ENCODE data around the gene SBDS.
"Not testable (repeated sequence)": the region's sequence is repeated elsewhere in the genome, so short reads cannot be mapped to it uniquely, and the experiment has no call there.

SBDS gene

DNA sequence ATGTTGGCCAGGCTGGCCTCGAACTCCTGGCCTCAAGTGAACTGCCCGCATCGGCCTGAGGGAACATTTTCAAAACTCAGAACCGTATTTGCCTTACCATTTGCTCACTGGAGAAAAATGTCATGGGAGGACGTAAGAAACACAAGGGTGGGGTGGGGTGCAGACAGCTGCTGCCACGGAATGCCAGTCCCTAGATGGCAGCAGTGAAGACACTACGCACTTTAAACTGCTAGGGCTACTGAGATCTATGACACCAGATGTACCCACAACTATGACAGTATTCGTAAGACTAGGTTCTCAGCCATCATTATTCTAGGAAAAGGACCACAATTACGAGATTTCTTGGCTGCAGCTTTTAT lies 716 bp downstream of the SBDS start:
- DNase-seq (ENCODE audit: low spot score), result peak; percentile 84

DNA sequence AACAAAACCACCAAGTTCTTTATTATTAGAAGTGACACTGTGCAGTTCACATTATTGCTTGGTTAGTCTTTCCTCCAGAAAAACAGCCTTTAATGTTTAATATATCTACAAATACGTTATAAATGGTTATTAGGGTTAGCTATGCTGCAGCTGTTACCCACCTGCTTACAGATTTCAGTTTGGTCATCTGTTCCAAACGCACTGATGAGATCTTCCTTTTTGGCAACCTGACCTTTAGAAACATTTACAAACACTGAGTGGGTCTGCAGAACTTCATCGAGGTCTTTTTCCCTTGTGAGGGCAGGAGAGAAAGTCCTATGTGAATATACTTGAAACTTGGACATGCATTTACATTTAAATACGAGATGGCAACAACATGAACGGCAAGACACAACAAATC lies 1.3 kb downstream of the SBDS start:
- DNase-seq (ENCODE audit: low spot score), result not testable (repeated sequence)

DNA sequence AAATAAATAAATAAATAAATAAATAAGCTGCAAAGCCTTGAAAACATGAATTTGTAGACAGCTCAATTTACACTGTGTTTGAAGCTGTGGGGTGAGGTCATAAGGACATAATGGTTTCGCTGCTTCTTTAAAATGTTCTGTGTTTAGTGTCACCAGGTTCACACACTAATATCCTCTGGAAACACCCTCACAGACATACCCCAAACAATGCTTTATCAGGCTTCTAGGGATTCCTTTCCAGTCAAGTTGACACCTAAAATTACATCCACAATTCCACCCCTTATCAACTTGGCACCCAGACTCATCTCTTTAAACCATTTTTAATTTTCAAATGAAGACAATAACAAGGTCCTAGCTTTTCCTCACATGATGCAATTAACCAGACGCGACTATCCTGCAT lies 5.8 kb downstream of the SBDS start:
- not testable (repeated sequence) for DNase-seq (ENCODE audit: low spot score)

DNA sequence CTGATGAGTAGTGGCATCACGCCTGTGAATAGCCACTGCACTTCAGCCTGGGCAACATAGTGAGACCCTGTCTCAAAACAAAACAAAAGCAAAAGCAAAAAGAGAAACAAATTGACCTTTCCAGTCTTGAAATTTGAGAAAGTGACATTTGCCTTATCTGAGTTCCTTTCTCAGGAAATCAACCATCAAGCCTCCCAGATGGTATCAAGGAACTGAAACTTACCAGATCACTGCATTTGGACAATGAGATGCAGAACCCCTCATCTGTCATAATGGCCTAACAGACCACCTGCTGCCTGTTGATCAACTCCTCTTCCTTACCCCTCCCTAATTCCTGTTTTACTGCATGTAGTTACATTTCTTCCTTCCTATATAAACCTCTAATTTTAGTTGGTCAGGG lies 15.1 kb downstream of the SBDS start:
- not testable (repeated sequence) for DNase-seq (ENCODE audit: low spot score)

DNA sequence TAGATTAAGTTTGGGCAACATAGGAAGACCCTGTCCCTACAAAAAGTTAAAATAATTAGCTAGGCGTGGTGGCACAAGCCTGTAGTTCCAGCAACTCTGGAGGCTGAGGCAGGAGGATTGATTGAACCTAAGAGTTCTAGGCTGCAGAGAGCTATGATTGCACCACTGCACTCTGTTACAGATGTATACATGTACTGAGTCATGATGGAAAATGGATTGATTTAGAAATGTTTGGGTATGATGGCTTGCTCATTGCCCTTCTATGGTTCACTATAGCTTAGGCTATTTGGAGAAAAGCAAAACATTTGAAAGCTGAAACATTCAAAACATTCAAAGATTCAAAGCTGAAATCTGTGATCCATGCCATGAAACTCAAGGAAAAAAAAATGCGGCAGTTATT lies 16.4 kb downstream of the SBDS start:
- not testable (repeated sequence) for DNase-seq (ENCODE audit: low spot score)

DNA sequence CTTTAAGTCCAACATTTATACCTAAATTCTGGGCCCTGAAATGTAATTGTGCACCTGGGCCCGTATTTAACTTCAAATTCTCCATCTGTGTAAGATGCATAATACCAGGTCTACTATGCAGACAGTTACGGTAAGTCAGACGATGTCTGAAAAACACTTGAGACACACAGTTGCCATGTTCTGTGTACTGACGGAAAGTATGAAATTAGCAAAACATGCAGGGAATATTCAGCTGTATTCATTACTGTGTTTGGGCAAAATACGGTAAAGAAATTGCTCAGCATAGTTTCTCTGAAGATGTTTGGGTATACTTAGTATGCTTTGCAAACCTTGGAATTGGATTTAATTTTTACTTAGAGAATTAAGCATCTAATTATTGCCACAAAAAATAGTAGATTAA lies 17.1 kb downstream of the SBDS start:
- not testable (repeated sequence) for DNase-seq (ENCODE audit: low spot score)

DNA sequence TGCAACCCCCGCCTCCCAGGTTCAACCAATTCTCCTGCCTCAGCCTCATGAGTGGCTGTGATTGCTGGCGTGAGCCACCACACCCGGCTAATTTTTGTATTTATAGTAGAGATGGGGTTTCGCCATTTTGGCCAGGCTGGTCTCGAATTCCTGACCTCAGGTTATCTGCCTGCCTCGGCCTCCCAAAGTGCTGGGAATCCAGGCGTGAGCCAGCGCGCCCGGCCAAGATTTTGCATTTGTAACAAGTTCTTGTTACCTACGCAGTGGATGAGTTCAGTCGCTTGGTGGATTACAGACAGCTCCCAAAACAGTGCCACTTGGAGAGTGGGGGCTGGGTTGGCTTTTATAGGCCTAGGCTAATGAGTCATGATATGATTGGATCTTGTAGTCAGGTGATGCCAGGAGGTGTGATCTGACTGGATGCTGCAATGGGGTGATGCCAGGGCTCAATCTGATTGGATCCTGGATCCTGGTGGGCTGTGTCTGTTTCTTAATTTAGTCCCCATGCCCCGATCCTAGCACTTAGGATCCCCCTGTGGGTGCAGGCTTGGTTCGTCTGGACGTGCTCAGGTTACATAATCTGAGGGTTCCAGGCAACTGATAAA lies 20.3 kb downstream of the SBDS start:
- DNase-seq (ENCODE audit: low spot score), result no peak

DNA sequence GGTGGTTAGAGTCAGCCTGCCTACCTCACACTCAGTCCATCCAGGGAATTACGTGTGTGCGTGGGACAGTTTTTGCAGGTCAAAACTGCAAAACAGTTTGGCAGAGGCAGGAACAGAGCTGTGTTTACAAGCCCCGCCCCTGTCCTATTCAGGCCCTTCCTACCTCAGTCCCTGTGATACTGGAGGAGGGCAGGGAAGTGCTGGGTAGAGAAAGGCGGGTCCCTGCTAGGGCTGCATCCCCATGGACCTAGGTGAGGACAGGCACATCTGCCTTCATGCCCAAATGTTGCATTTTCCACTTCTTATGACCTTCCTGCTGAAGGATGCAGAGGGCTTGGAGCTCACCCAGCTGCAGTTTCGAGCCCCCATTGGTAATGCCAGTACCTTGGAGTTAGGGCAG lies 25.1 kb downstream of the SBDS start:
- DNase-seq (ENCODE audit: low spot score), result no peak

DNA sequence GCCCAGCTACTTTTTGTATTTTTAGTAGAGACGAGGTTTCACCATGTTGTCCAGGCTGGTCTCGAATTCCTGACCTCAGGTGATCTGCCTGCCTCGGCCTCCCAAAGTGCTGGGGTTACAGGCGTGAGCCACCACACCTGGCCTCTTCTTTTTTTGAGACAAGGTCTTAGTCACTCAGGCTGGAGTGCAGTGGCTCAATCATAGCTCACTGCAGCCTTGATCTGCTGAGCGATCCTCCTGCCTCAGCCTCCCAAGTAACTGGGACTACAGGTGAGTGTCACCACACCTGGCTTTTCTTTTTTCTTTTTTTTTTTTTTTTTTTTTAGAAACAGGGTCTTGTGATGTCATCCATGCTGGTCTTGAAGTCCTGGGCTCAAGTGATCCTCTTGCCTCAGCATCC lies 26.4 kb downstream of the SBDS start:
- DNase-seq (ENCODE audit: low spot score), result not testable (repeated sequence)

DNA sequence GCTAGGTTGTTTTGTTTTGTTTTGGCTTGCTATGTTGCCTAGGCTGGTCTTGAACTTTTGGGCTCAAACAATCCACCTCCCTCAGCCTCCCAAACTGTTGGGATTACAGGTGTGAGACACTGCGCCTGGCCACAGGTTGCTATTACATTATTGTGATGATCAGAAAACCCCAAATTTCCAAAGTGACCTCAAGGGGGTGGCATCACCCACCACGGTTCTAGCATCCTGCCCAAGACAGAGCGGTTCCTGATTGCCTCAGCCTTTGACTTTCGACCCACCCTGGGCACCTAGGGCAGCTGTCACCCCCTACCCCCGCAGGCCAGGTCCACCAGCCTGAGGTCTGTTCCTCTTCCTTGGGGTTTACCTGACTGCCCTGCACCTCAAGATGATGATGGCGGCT lies 28.4 kb downstream of the SBDS start:
- DNase-seq (ENCODE audit: low spot score), result no peak

DNA sequence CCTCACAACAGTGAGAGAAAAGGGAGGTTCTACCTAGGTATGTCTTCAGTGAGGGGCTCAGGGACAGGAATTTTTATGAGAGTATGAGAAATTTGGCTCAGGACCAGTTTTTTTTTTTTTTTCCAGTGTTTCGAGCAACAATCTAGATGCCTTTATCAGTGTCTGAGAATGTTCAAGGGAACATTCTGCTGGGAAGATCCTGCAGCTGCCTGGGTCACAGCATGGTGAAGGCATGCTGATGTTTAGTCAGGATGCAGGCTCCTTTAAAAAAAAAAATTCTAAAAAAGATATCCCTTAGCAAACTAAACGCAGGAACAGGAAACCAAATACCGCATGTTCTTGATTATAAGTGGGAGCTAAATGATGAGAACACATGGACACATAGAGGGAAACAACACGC lies 31.0 kb downstream of the SBDS start:
- DNase-seq (ENCODE audit: low spot score), result peak; percentile 18

DNA sequence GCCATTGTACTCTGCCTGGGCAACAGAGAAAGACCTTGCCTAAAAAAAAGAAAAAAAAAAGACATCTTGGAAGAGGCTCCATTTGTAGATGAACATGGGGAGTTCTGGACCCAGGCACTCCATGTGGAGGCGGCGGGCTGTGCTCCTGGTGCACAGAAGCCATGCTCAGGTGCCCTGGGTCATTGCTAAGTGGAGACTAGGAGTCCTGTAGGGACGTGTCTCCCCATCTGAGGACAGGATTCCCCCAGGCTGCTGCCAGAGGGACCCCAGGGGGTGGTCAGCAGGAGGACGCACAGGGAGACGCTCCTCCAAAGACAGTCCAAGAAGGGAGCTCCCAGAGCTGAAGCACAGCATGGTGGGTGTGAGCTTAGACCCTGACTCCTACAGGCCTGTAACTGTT lies 34.3 kb downstream of the SBDS start:
- no peak for DNase-seq (ENCODE audit: low spot score)

DNA sequence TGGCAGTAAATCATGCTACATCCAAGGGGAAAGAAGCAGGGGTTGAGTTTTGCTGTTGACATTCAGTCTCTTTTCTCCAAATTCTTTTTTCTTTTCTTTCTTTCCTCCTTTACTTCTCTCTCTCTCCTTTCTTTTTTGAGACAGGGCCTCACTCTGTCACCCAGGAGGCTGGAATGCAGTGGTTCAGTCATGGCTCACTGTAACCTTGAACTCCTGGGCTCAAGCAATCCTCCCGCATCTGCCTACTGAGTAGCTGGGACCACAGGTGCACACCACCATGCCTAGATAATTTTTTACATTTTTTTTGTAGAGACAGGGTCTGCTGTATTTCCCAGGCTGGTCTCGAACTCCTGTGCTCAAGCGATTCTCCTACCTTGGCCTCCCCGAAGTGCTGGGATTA lies 35.2 kb downstream of the SBDS start:
- no peak for DNase-seq (ENCODE audit: low spot score)

DNA sequence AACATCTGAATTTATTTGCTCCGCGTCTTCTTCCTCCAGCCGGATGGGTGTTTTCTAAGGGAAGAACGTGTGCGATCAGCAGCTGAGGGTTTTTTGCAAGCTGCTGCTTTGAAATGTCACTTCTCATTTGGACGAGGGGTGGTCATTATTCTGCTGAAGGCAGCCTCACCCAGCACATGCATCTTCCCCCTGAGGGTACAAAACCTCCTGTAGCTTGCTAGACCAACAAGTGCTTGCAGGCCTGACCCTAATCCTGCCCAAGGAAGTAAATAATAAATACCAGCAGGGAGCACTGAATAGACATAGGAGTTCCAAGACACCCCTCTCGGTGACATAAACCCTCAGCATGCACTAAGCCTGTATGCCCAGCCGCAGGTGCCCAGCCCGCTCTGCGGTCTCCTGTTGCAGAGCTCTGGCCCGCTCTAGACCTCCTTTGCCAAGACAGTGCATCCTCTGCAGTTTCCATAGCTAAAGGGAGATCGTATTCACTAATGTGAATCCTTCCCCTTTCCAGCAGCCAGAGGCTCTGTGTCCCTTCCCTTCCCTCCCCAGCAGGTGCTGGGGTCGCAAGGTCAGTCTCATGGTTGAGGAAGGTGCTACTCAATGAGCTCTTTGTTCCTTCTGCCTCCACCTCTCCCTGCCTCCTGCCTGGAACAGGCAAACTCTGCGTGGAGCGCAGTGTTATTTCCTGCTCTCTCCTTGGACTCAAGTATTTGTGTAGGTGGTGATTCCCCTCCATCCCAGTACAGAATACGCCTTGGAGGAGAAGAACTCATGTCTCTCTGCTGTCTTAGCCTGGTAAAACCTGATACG lies 36.6 kb downstream of the SBDS start:
- no peak for DNase-seq (ENCODE audit: low spot score)

DNA sequence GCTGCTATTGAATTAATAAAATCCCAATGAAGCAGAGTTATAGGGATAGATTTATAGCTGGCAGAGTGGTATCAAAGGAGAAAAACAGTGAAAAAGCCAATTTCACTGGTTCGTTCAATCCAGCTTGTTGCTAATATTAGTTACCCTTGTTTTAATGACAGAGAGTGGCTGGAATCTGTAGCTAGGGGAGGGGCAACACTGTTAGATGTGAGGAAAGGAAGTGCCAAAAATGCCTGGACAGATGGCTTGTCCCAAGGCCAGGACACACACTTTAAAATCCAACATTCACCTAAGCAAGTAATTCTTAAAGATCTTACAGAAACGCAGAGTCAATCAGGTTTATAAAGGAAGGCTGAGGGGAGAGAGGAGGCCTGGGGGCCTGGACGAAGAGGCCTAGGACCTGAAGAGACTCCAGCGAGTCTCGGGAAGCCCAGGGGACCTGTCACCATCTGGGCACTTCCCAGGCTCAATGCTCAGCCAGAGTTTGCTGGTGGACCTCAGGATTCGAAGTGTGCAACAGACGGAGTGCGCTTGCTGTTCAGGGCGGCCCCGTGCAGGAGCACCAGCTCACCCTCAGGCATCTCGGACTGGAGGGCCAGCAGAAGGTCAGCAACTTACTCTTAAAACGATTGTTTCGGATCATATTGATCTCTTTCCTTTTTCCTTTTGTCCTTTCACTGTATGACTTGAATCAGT lies 37.6 kb downstream of the SBDS start:
- no peak for DNase-seq (ENCODE audit: low spot score)

DNA sequence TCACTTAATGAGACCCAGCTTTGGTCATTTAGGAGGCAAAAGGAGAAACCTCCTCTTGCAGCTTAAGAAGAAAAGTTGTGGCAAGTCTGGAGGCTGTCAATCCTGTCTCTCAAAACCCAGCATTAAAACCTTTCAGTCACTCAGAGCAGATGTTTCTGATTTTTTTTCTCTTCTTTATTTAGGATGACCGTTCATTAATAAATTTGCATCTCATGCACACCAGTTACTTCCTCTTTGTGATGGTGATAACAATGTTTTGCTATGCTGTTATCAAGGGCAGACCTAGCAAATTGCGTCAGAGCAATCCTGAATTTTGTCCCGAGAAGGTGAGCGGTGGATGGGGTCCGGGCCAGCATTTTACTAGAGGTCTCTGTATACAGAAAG lies 42.4 kb downstream of the SBDS start:
- no peak for DNase-seq (ENCODE audit: low spot score)

DNA sequence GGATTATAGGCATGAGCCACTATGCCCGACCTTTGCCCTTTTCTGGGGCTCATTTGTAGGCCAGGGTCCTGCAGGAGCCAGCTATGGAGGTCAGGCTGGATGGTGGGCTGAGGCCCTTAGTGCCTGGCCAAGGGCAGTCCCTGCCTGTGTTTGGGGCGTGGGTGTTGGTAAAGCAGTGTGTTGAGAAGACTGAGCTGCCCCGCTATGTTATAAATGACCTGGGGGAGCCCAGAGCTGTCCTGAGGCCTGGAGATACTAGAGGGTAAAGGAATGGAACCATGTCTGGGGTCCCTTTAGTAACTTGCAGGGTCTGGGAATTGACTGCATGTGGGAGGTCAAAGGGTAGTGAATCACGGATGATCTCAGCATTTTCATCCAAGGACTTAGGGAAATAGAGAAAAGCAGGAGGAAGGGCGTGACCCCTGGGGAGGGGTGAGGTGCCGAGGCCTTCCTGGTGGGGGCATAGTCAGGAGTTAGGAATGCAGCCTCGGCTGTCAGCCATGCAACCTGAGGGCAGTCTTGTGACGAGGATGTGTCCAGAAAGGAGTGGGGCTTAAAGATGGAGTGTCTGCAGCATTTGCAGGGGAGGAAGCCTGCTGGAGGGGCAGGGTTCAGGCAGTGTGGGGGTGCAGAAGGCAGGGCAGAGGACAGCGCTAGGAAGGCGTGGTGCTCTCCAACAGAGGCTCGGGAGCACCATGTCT lies 42.9 kb downstream of the SBDS start:
- DNase-seq (ENCODE audit: low spot score), result peak; percentile 78

DNA sequence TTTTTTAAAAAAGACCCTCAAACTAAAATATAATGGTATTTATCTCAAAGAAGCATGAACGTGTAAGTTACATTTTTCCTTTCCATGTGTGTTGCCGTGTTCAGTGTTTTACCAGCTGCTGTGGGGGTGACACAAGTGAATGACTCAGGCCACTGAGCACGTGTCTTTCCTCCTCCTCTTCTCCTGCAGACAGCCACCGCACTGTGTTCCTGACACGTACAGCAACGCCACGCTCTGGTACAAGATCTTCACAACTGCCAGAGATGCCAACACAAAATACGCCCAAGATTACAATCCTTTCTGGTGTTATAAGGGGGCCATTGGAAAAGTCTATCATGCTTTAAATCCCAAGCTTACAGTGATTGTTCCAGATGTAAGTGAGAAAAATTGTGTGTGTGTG lies 44.6 kb downstream of the SBDS start:
- no peak for DNase-seq (ENCODE audit: low spot score)

DNA sequence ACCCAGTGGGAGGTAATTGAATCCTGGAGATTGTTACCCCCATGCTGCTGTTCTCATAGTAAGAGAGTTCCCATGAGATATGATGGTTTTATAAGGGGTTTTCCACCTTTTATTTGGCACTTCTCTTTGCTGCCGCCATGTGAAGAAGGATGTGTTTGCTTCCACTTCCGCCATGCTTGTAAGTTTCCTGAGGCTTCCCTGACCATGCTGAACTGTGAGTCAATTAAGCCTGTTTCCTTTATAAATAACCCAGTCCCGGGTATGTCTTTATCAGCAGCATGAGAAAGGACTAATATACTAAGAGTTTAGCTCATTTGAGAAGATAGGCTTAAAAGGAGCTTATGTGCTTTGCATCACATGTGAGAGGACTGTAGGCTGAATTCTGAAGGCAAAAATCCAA lies 45.1 kb downstream of the SBDS start:
- no peak for DNase-seq (ENCODE audit: low spot score)

DNA sequence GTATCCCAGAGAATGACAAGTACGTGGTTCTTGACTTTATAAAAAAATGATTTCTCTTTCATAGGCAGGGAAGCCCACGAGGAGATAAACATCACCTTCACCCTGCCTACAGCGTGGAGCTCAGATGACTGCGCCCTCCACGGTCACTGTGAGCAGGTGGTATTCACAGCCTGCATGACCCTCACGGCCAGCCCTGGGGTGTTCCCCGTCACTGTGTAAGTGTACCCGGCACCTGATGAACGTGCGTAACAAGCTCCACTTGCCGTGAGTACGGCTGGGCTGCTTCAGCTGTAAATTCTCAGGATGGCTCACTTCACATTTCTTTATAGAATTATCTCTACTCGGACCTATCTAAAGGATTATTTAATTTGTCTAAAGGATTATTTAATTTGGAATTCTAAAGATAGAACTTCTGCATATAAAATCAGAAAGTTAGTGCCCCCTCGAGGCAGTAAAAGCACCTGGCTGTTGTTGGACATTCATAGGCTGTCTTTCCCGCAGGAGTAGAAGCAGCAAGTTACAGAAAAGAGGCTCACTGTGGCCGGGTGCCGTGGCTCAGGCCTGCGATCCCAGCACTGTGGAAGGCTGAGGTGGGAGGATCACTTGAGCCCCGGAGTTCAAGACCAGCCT lies 46.8 kb downstream of the SBDS start:
- no peak for DNase-seq (ENCODE audit: low spot score)

DNA sequence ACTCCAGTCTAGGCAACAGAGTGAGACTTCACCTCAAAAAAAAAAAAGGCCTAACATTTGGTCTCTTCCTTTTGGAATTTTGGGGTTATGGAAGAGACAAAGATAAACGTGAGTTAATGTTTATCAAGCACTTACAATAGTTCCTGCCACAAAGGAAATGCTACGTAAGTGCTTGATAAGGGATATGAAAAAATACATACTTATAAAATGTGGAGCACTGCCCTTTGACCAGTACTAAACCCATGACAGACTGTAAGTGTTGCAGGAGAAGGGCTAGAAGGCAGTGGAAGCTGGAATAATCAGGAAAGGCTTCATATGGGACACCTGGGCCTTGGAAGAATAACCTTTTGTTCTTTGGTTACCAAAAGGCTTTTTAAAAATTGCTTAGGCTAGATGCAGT lies 48.8 kb downstream of the SBDS start:
- no peak for DNase-seq (ENCODE audit: low spot score)

DNA sequence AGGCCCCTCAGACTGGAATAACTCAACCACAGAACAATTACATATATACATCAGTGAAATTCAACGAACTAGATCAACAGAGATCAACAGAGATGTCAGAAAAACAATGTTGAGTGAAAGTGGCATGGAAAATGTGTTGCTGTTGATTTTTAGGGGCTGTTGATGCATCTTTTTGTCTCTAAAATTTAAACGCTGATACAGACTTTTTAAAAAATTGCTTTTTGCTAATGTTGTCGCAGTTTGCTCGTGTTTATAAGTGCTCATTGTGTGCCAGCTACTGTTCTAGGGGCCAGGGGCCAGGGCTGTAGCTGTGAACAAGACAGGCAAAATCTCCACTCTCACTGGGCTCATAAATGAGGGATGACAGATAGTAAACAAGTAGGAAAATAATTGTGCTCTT lies 56.1 kb downstream of the SBDS start:
- no peak for DNase-seq (ENCODE audit: low spot score)
